GM12892 (cell line): ENCODE measurements around the gene ATP5F1D.

ENCODE experiments used
- POLR2A ChIP-seq: IDR thresholded peaks from 2 replicates; pipeline ENCODE4 v1.6.1; 2011; ENCODE audit warnings: low read depth, low read length, control low read depth
- POLR2AphosphoS5 ChIP-seq: IDR thresholded peaks from 2 replicates; pipeline ENCODE4 v1.6.1; 2011; ENCODE audit warnings: low read depth, low read length, control low read depth
- TAF1 ChIP-seq: IDR thresholded peaks from 2 replicates; pipeline ENCODE4 v1.6.1; 2011; ENCODE audit warnings: low read depth, mild to moderate bottlenecking, control low read depth, low read length, borderline replicate concordance

DNA sequence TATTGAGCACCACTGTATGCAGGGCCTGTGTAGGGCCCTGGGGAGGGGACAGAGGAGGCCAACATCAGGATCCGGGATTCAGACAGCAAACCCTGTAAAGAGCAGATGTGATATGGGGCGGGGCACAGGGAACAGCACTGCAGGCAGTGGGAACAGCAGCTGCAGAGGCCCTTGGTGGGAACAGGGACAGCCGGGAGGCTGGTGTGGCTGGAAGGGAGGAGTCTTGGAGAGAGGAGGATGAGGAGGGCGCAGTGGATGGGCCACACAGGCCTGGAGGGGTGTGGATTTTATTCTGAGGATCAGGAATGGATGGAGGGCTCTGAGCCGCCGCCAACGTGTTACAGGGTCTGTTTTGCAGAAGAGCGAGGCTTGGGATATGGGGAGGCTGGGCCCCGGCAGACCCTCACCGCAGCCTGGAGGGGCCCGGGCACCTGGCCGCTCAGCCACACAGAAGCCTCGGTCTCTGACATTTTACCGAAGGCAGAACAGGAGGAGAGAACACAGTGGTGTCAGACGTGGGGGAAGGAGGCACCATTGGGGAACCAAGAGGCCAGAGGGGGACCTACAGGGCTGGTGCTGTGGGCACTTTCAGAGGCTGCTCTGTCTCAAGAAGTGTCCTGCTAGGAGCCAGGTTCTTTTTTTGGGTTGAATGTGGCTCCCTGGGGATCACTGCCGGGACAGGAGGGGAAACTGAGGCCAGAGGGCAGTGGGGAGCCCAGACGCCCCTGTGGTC lies 51.0 kb downstream of the ATP5F1D start:
- no peak for TF ChIP-seq POLR2A
- TF ChIP-seq TAF1: no peak
- no peak for TF ChIP-seq POLR2AphosphoS5
